H1 (cell line): ENCODE data around the gene RMND5A.

ENCODE experiments used
- CHD2 ChIP-seq: IDR thresholded peaks from 2 replicates; pipeline ENCODE4 v1.6.1; 2012; ENCODE audit warnings: low read length, improper control_type of control experiment
- RNF2 ChIP-seq: fragments of 200-900, 300-1000 bp; sonication (generic); IDR thresholded peaks from 2 replicates; pipeline ENCODE4 v1.7.1; 2016; ENCODE audit warnings: borderline replicate concordance, low read depth, mild to moderate bottlenecking, antibody characterized with exemption, low read length; ENCODE audit not compliant: poor library complexity, severe bottlenecking; ENCODE audit errors: missing control alignments
- TF ChIP-seq, protein P1 (sequence below): IDR thresholded peaks from 2 replicates; pipeline ENCODE4 v1.6.1; 2011; ENCODE audit warnings: low read depth, mild to moderate bottlenecking, low read length; ENCODE audit not compliant: insufficient read depth

GRCh38 chr2:86786001-86786536 is 66.0 kb downstream of the RMND5A start:
- no peak for TF ChIP-seq CHD2
- TF ChIP-seq RNF2, result no peak
- TF ChIP-seq, protein P1, sequence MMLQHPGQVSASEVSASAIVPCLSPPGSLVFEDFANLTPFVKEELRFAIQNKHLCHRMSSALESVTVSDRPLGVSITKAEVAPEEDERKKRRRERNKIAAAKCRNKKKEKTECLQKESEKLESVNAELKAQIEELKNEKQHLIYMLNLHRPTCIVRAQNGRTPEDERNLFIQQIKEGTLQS, result no peak
